Endothelial cell of umbilical vein (primary cell): ENCODE results near the gene DLG1. TPM values are rescaled to one million over a fixed set of nuclear protein-coding genes. Genes with fewer than 3 reads are reported as not detected.

Experiments used
- BruUV-seq: library from RNA; stranded (reverse); fragments of 400-500 nt; replicated peaks from 2 replicates; lab custom pipeline; 2021; lab: Mats Ljungman, UMichigan
- CTCF ChIA-PET: fragments of 300-600, 350-600 bp; sonication (Branson Sonifier 250); formaldehyde crosslinking; loops from one replicate; lab custom pipeline; 2021; ENCODE audit warnings: antibody characterized with exemption, inconsistent platforms; lab: Charles Lee
- POLR2A ChIA-PET: fragments of 300-600, 350-600 bp; sonication (Branson Sonifier 250); formaldehyde crosslinking; loops from one replicate; lab custom pipeline; 2021; ENCODE audit warnings: antibody characterized with exemption, inconsistent platforms; lab: Charles Lee
- DNase-seq: peaks from one replicate; pipeline ENCODE4 v3.0.0-alpha.2; 2011; ENCODE audit warnings: low read depth, low spot score
- FAIRE-seq: peaks from 2 replicates; lab custom pipeline; 2011; peaks lifted over from hg19 to GRCh38; lab: Jason Lieb, UNC
- H2AFZ ChIP-seq: 2 replicates; pipeline ENCODE4 v1.6.0; 2012; ENCODE audit warnings: low read depth, low read length, control low read depth, inconsistent platforms
- H3K27ac ChIP-seq: 2 replicates; pipeline ENCODE4 v1.5.1; 2011; ENCODE audit warnings: low read depth, mild to moderate bottlenecking, control low read depth, low read length, moderate library complexity; ENCODE audit not compliant: insufficient read depth
- H3K27me3 ChIP-seq, 2 experiments: 2 replicates each; pipeline versions ENCODE4 v1.6.0 to v1.6.1; 2011; ENCODE audit warnings: low read length in 2 of 2, mixed read lengths in 1 of 2; ENCODE audit not compliant: control insufficient read depth in 2 of 2, insufficient read depth in 2 of 2
- H3K36me3 ChIP-seq, 2 experiments: 2 replicates in 1 of 2; 3 replicates in 1 of 2; pipeline ENCODE4 v1.5.1; 2011; ENCODE audit warnings: low read length in 2 of 2, mild to moderate bottlenecking in 1 of 2, moderate library complexity in 1 of 2; ENCODE audit not compliant: control insufficient read depth in 2 of 2, insufficient read depth in 2 of 2; ENCODE audit errors: extremely low read depth in 1 of 2
- H3K4me1 ChIP-seq: 3 replicates; pipeline ENCODE4 v1.5.1; 2011; ENCODE audit warnings: mild to moderate bottlenecking, low read length; ENCODE audit not compliant: control insufficient read depth, insufficient read depth; ENCODE audit errors: extremely low read depth
- H3K4me2 ChIP-seq: 2 replicates; pipeline ENCODE4 v1.6.1; 2011; ENCODE audit warnings: low read length, control low read depth, mixed read lengths; ENCODE audit not compliant: insufficient read depth
- H3K4me3 ChIP-seq, 3 experiments: fragments of 200-600 bp in 1 of 3; sonication (generic), shearing (Covaris generic) in 1 of 3; replicated peaks in 1 of 3; 2 replicates each; pipeline ENCODE4 v1.5.1; 2011 to 2016; ENCODE audit warnings: control low read depth in 3 of 3, low read length in 3 of 3, mild to moderate bottlenecking in 2 of 3, inconsistent platforms in 1 of 3, low read depth in 1 of 3, moderate library complexity in 1 of 3; ENCODE audit not compliant: insufficient read depth in 1 of 3
- H3K79me2 ChIP-seq: 2 replicates; pipeline ENCODE4 v1.6.0; 2012; ENCODE audit warnings: low read length, inconsistent platforms; ENCODE audit not compliant: control insufficient read depth, insufficient read depth
- H3K9ac ChIP-seq: replicated peaks from 2 replicates; pipeline ENCODE3; 2011; ENCODE audit warnings: low read length, control low read depth; ENCODE audit not compliant: insufficient read depth; ENCODE audit errors: extremely low read depth
- H3K9me1 ChIP-seq: replicated peaks from 3 replicates; pipeline ENCODE4 v1.6.0; 2011; ENCODE audit warnings: mild to moderate bottlenecking, low read length; ENCODE audit not compliant: control insufficient read depth, insufficient read depth; ENCODE audit errors: extremely low read depth
- H3K9me3 ChIP-seq: replicated peaks from 2 replicates; pipeline ENCODE4 v1.5.1; 2012; ENCODE audit warnings: low read length, inconsistent platforms; ENCODE audit not compliant: control insufficient read depth, insufficient read depth
- H4K20me1 ChIP-seq: replicated peaks from 2 replicates; pipeline ENCODE3; 2011; ENCODE audit warnings: mild to moderate bottlenecking, low read length; ENCODE audit not compliant: control insufficient read depth, insufficient read depth; ENCODE audit errors: extremely low read depth
- EZH2 ChIP-seq: IDR thresholded peaks from 2 replicates; pipeline ENCODE4 v1.6.1; 2012; ENCODE audit warnings: borderline replicate concordance, low read depth, mild to moderate bottlenecking, moderate library complexity, low read length, inconsistent platforms; ENCODE audit not compliant: severe bottlenecking
- FOS ChIP-seq: IDR thresholded peaks from 2 replicates; pipeline ENCODE4 v1.6.1; 2011; ENCODE audit warnings: mild to moderate bottlenecking, low read length, moderate library complexity, borderline replicate concordance; ENCODE audit not compliant: insufficient read depth
- GATA2 ChIP-seq: IDR thresholded peaks from 2 replicates; pipeline ENCODE4 v1.7.0; 2011; ENCODE audit warnings: low read depth, mild to moderate bottlenecking, moderate library complexity, mixed read lengths, low read length; ENCODE audit not compliant: insufficient read length, insufficient read depth
- JUN ChIP-seq: IDR thresholded peaks from 2 replicates; pipeline ENCODE4 v1.6.1; 2011; ENCODE audit warnings: borderline replicate concordance, low read depth; ENCODE audit not compliant: insufficient read length, insufficient read depth
- MYC ChIP-seq: IDR thresholded peaks from one replicate; pipeline ENCODE4 v1.6.1; 2011; ENCODE audit warnings: mild to moderate bottlenecking, low read depth, low read length
- POLR2A ChIP-seq: IDR thresholded peaks from 2 replicates; pipeline ENCODE4 v1.6.1; 2012; ENCODE audit warnings: low read depth, mild to moderate bottlenecking, control low read depth, low read length
- POLR2AphosphoS5 ChIP-seq: IDR thresholded peaks from 2 replicates; pipeline ENCODE4 v1.6.1; 2012; ENCODE audit warnings: low read depth, mild to moderate bottlenecking, control low read depth, low read length, moderate library complexity; ENCODE audit not compliant: insufficient read depth
- dilution Hi-C: fragments of 300-500 bp; cut with MboI; formaldehyde crosslinking; loops from one replicate; pipeline ENCODE4 v1.15.0; 2019; ENCODE audit warnings: low sequenced_read_pairs; ENCODE audit not compliant: extremely low pct_ligation_motif_present
- intact Hi-C: fragments of 100-400 bp; cut with micrococcal nuclease; formaldehyde crosslinking; loops from one replicate; pipeline ENCODE4 v1.10.0; 2022
- polyA plus RNA-seq, 4 experiments: library from polyadenylated mRNA; depleted of rRNA in 3 of 4; stranded (reverse) in 3 of 4; unstranded in 1 of 4; fragments of >200 nt; gene quantifications; 2 replicates each; pipeline versions ENCODE4 v1.2.1 to v1.2.3, GENCODE V29; 2011 to 2012; ENCODE audit warnings: missing spikeins in 1 of 4
- total RNA-seq: library from RNA; stranded (reverse); gene quantifications from 2 replicates; pipeline ENCODE4 v1.2.3, GENCODE V29; 2021
- TF ChIP-seq, protein P1 (sequence below): IDR thresholded peaks from 2 replicates; pipeline ENCODE4 v1.6.1; 2011; ENCODE audit not compliant: insufficient read depth, insufficient read length

Gene DLG1
- total and polyA plus RNA-seq, 2 donors (not counting 3 experiments of a cell fraction or from before 2014, with no cell fraction given): 26.5 to 80.1 TPM

DNA sequence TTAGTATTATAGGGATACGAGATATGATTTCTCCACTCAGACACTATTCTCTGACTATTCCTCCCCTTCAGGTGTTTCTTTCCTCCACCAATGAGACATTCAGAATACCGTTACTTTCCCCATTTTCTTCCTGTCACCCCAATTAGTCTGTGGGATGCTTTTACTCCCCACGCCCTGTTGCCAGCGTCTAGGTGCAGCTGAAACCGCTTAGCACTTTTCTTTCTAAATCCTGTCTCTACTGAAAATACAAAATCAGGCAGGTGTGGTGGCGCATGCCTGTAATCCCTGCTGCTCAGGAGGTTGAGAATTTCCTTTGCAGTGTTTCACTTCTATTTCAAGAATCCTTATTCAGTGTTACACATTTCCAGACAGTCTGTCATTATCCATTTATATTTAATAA is 49.6 kb upstream of the DLG1 start:
- Histone ChIP-seq H4K20me1 (no peaks in the 10 kb centered on the region), H2AFZ (no peak overlapping the region), H3K36me3 (no peaks in the 10 kb centered on the region), H3K79me2 (no peaks in the 10 kb centered on the region), H3K27me3 (peaks cover 0 to 2% of the 10 kb centered on the region in 2 experiments), H3K9ac (no peak overlapping the region), H3K4me3 (no peak overlapping the region), H3K4me1 (no peaks in the 10 kb centered on the region), H3K9me1 (no peaks in the 10 kb centered on the region), H3K27ac (no peak overlapping the region), H3K4me2 (no peak overlapping the region), H3K9me3 (no peaks in the 10 kb centered on the region)
- FAIRE-seq: no peak
- intact Hi-C loops: no loop called here
- ChIA-PET POLR2A (no interaction called here), CTCF (no interaction called here)
- dilution Hi-C loops: no loop called here
- DNase-seq: no peak
- TF ChIP-seq POLR2A (no peak), FOS (no peak), JUN (no peak), GATA2 (no peak), EZH2 (no peak), POLR2AphosphoS5 (no peak), MYC (no peak)
- TF ChIP-seq, protein P1, sequence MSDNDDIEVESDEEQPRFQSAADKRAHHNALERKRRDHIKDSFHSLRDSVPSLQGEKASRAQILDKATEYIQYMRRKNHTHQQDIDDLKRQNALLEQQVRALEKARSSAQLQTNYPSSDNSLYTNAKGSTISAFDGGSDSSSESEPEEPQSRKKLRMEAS: no peak
- no TSS peak for BruUV-seq

GRCh38 chr3:197345390-197345789 is 47.0 kb upstream of the DLG1 start:
- intact Hi-C loops (no loop called here), dilution Hi-C loops (no loop called here)
- H3K4me1 ChIP-seq: no peaks in the 10 kb centered on the region
- peaks cover 0 to 2% of the 10 kb centered on the region in 2 experiments for H3K27me3 ChIP-seq
- H3K4me3 ChIP-seq: no peak overlapping the region
- no peaks in the 10 kb centered on the region for H3K36me3 ChIP-seq
- no peak for FAIRE-seq
- H3K27ac ChIP-seq: no peak overlapping the region
- H4K20me1 ChIP-seq: no peaks in the 10 kb centered on the region
- H3K9me1 ChIP-seq: no peaks in the 10 kb centered on the region
- no peak for TF ChIP-seq GATA2
- TF ChIP-seq MYC: no peak
- TF ChIP-seq, protein P1: no peak
- no peak for TF ChIP-seq JUN
- TF ChIP-seq POLR2A: no peak
- no peak for DNase-seq
- CTCF ChIA-PET: no interaction called here
- POLR2A ChIA-PET: interaction anchor here (0.5 kb wide), 1 partner anchor 57 kb away, joined by 3 read pairs; no protein-coding TSS in a partner anchor
- no TSS peak for BruUV-seq
- no peak overlapping the region for H3K4me2 ChIP-seq
- no peak overlapping the region for H3K9ac ChIP-seq
- no peaks in the 10 kb centered on the region for H3K79me2 ChIP-seq
- H2AFZ ChIP-seq: no peak overlapping the region
- no peaks in the 10 kb centered on the region for H3K9me3 ChIP-seq
